Thyroid gland (tissue), 4 donors: Measurements from ENCODE around the gene SPPL2A. TPM values are rescaled to one million over a fixed set of nuclear protein-coding genes. Genes with fewer than 3 reads are reported as not detected.

Experiments
- DNase-seq, 2 donors: peaks; one replicate each; pipeline ENCODE4 v3.0.0-alpha.2; 2019
- H3K27ac ChIP-seq, 3 donors: fragments of 200-600 bp; sonication (generic); 1 replicate in 2 of 3; 2 replicates in 1 of 3; pipeline ENCODE4 v1.5.1; 2016 to 2019; ENCODE audit warnings: mild to moderate bottlenecking in 1 of 3, moderate library complexity in 1 of 3
- H3K27me3 ChIP-seq: fragments of 200-600 bp; sonication (generic); one replicate; pipeline ENCODE4 v1.5.1; 2019
- H3K36me3 ChIP-seq, 2 donors: fragments of 200-600 bp; sonication (generic); one replicate each; pipeline ENCODE4 v1.5.1; 2016 to 2019
- H3K4me1 ChIP-seq, 2 donors: fragments of 200-600 bp; sonication (generic); one replicate each; pipeline ENCODE4 v1.5.1; 2017 to 2019
- H3K4me3 ChIP-seq, 3 donors: fragments of 200-600 bp; sonication (generic); replicated peaks in 1 of 3; 1 replicate in 2 of 3; 2 replicates in 1 of 3; pipeline ENCODE4 v1.5.1; 2016; ENCODE audit warnings: mild to moderate bottlenecking in 1 of 3
- H3K9me3 ChIP-seq: fragments of 200-600 bp; sonication (generic); one replicate; pipeline ENCODE4 v1.5.1; 2017
- POLR2A ChIP-seq, 2 donors: fragments of 450-650 bp; IDR thresholded peaks; one replicate each; pipeline ENCODE4 v1.6.1; 2017; ENCODE audit warnings: antibody characterized with exemption in 2 of 2, mild to moderate bottlenecking in 2 of 2, moderate library complexity in 1 of 2
- WGBS, 2 donors: methylation state at CpG; one replicate each; pipeline ENCODE4 v1.1.5; 2017; 5-methylcytosine and 5-hydroxymethylcytosine counted together
- intact Hi-C: fragments of 100-400 bp; cut with DNase I; formaldehyde crosslinking; loops from one replicate; pipeline ENCODE4 v1.15.1; 2023
- total RNA-seq, 4 donors: library from RNA; depleted of rRNA; stranded (reverse); fragments of >200 nt; gene quantifications; one replicate each; pipeline ENCODE4 v1.2.3, GENCODE V29; 2016
- TF ChIP-seq, protein P1 (sequence below), 6 experiments: fragments of 200-600 bp in 3 of 6; fragments of 450-650 bp in 3 of 6; sonication (generic) in 3 of 6; IDR thresholded peaks; one replicate each; pipeline ENCODE4 v1.5.1; 2016 to 2019; ENCODE audit warnings: antibody characterized with exemption in 6 of 6, mild to moderate bottlenecking in 2 of 6, inconsistent platforms in 1 of 6, moderate library complexity in 1 of 6

The SPPL2A gene
- total RNA-seq, 4 donors from 2014 or later = 174 to 468 (median 256) TPM

DNA sequence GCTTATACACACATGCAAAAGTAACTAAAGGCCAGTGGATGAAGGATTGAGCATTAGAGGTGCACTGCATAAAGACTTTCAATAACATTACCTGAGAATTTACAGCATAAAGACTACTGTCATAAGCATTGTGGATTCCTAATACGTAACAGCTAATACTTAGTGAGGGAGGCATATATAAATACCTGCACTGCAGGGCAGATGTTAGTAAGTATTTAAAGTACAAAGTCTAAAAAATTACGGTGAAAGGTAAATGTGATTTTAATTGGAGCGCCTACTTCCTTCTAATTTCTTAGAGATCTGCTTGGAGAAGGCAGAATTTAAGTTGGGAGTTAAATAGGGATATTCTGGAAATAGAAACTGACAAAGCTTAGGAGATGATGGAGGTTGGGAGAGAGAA is 53.5 kb downstream of the SPPL2A start:
- intact Hi-C loops = no loop called here
- Histone ChIP-seq H3K27me3 (no peaks in the 10 kb centered on the region), H3K27ac (no peak overlapping the region), H3K4me3 (no peak overlapping the region), H3K4me1 (no peaks in the 10 kb centered on the region), H3K9me3 (no peaks in the 10 kb centered on the region), H3K36me3 (no peaks in the 10 kb centered on the region)
- TF ChIP-seq, protein P1, sequence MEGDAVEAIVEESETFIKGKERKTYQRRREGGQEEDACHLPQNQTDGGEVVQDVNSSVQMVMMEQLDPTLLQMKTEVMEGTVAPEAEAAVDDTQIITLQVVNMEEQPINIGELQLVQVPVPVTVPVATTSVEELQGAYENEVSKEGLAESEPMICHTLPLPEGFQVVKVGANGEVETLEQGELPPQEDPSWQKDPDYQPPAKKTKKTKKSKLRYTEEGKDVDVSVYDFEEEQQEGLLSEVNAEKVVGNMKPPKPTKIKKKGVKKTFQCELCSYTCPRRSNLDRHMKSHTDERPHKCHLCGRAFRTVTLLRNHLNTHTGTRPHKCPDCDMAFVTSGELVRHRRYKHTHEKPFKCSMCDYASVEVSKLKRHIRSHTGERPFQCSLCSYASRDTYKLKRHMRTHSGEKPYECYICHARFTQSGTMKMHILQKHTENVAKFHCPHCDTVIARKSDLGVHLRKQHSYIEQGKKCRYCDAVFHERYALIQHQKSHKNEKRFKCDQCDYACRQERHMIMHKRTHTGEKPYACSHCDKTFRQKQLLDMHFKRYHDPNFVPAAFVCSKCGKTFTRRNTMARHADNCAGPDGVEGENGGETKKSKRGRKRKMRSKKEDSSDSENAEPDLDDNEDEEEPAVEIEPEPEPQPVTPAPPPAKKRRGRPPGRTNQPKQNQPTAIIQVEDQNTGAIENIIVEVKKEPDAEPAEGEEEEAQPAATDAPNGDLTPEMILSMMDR (IDR thresholded peaks at IDR 0.05) = no peak
- no peak for TF ChIP-seq POLR2A (IDR thresholded peaks at IDR 0.05)
- 97 to 99% methylated on average over 3 of the region's 3 CpGs for WGBS, 2 donors
- no peak for DNase-seq

- Histone ChIP-seq H3K9me3 (no peaks in the 10 kb centered on the region), H3K36me3 (peaks cover 0 to 2% of the 10 kb centered on the region in 2 donors), H3K27me3 (no peaks in the 10 kb centered on the region), H3K27ac (no peak overlapping the region), H3K4me3 (no peak overlapping the region), H3K4me1 (no peaks in the 10 kb centered on the region)
- intact Hi-C loops = no loop called here
- no peak for DNase-seq
- no peak for TF ChIP-seq POLR2A (IDR thresholded peaks at IDR 0.05)
- TF ChIP-seq, protein P1 (IDR thresholded peaks at IDR 0.05) = no peak
Observed at GRCh38 chr15:50710585-50710984, 54.9 kb downstream of the SPPL2A start.

GRCh38 chr15:50707878-50708427 is 57.6 kb downstream of the SPPL2A start:
- DNase-seq = no peak
- no peaks in the 10 kb centered on the region for H3K27me3 ChIP-seq
- TF ChIP-seq, protein P1 (IDR thresholded peaks at IDR 0.05) = no peak
- no peak for TF ChIP-seq POLR2A (IDR thresholded peaks at IDR 0.05)
- H3K36me3 ChIP-seq = peaks cover 0 to 2% of the 10 kb centered on the region in 2 donors
- H3K27ac ChIP-seq = no peak overlapping the region
- WGBS, 2 donors = 92 to 95% methylated on average over 3 of the region's 3 CpGs
- intact Hi-C loops = no loop called here
- no peak overlapping the region for H3K4me3 ChIP-seq
- H3K9me3 ChIP-seq = no peaks in the 10 kb centered on the region
- H3K4me1 ChIP-seq = no peaks in the 10 kb centered on the region

GRCh38 chr15:50702762-50703334 is 62.7 kb downstream of the SPPL2A start:
- no peak for DNase-seq
- no peak overlapping the region for H3K4me3 ChIP-seq
- intact Hi-C loops = no loop called here
- no peaks in the 10 kb centered on the region for H3K4me1 ChIP-seq
- no peaks in the 10 kb centered on the region for H3K27me3 ChIP-seq
- WGBS, 2 donors = 87 to 94% methylated on average over 1 of the region's 1 CpG
- no peak for TF ChIP-seq POLR2A (IDR thresholded peaks at IDR 0.05)
- TF ChIP-seq, protein P1 (IDR thresholded peaks at IDR 0.05) = no peak
- H3K36me3 ChIP-seq = peaks cover 0 to 2% of the 10 kb centered on the region in 2 donors
- H3K9me3 ChIP-seq = no peaks in the 10 kb centered on the region
- H3K27ac ChIP-seq = no peak overlapping the region

GRCh38 chr15:50698101-50698500 is 67.4 kb downstream of the SPPL2A start:
- Histone ChIP-seq H3K27me3 (no peaks in the 10 kb centered on the region), H3K4me1 (no peaks in the 10 kb centered on the region), H3K4me3 (no peak overlapping the region), H3K36me3 (no peaks in the 10 kb centered on the region), H3K27ac (no peak overlapping the region), H3K9me3 (no peaks in the 10 kb centered on the region)
- no peak for DNase-seq
- 81 to 82% methylated on average over 8 of the region's 8 CpGs for WGBS, 2 donors
- TF ChIP-seq POLR2A (IDR thresholded peaks at IDR 0.05) = no peak
- TF ChIP-seq, protein P1 (IDR thresholded peaks at IDR 0.05) = no peak
- intact Hi-C loops = no loop called here
